HFF-Myc (cell line): ENCODE data around the gene ANKRD27.

Experiments
- DNase-seq: peaks from one replicate; pipeline ENCODE4 v3.0.0-alpha.2; 2011; ENCODE audit warnings: low read depth; ENCODE audit errors: extremely low read depth
- H3K4me3 ChIP-seq: replicated peaks from 2 replicates; pipeline ENCODE4 v1.5.1; 2011; ENCODE audit warnings: low read depth, mild to moderate bottlenecking, control low read depth, low read length
- TF ChIP-seq, protein P1 (sequence below): IDR thresholded peaks from 2 replicates; pipeline ENCODE4 v1.5.1; 2012; ENCODE audit warnings: mild to moderate bottlenecking, low read depth, low read length, control low read depth; ENCODE audit errors: missing control alignments

Gene ANKRD27

DNA sequence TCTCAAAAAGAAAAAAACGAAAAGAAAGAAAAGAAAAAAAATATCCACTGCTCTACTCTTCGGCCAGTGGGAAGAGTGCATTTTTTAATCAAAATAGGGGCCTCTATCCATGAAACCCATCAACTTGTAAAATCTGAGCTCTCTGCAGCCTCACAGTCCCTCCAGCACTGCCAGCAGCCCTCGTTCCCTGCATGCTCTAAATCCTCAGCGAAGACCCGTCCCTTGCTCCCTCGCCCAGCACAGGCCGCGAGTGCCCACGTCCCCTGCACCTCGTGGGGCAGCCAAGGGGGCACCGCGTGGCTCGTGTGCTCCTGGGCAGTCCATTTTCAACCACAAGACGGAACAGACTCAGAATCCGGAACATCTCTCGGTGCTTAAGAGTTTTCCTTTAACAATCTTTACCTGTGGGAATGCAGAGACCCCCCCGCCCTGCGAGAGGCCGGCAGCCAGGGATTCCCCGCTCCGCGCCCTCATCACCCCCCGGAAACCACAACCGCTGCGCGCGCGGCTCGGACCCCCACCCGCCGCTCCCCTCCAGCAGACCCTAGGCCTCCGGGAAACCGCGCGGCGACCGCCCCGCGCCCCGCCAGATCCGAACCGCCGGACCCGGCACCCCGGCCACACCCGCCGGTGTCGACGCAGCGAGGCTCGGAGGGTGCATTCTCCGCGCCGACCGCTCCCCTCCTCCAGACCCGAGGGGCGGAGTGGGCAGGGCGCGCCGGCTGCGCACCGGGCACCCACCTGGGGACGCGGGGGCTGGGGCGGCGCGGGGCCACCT lies 638 bp downstream of the ANKRD27 start:
- peak overlapping the region; percentile 76 for H3K4me3 ChIP-seq
- TF ChIP-seq, protein P1, sequence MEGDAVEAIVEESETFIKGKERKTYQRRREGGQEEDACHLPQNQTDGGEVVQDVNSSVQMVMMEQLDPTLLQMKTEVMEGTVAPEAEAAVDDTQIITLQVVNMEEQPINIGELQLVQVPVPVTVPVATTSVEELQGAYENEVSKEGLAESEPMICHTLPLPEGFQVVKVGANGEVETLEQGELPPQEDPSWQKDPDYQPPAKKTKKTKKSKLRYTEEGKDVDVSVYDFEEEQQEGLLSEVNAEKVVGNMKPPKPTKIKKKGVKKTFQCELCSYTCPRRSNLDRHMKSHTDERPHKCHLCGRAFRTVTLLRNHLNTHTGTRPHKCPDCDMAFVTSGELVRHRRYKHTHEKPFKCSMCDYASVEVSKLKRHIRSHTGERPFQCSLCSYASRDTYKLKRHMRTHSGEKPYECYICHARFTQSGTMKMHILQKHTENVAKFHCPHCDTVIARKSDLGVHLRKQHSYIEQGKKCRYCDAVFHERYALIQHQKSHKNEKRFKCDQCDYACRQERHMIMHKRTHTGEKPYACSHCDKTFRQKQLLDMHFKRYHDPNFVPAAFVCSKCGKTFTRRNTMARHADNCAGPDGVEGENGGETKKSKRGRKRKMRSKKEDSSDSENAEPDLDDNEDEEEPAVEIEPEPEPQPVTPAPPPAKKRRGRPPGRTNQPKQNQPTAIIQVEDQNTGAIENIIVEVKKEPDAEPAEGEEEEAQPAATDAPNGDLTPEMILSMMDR, result no peak
- no peak for DNase-seq

DNA sequence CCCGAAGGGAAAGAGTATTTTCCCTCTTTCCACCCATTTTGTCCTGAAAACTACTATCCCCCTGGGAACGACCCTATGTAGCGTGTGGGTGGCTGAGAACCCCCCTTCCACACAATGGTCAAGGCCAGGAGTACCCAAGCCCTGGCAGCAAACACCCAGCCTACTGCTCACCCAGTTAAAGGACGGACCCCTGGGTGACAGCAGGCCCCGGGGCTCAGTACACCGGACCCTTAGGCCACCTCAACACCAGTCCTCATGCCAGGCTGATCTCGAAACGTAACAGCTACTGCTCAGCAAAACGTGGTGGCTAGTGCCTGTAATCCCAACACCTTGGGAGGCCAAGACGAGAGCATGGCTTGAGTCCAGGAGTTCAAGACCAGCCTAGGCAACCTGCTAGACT lies 1.4 kb downstream of the ANKRD27 start:
- TF ChIP-seq, protein P1, result no peak
- DNase-seq, result no peak
- peak overlapping the region; percentile 76 for H3K4me3 ChIP-seq

DNA sequence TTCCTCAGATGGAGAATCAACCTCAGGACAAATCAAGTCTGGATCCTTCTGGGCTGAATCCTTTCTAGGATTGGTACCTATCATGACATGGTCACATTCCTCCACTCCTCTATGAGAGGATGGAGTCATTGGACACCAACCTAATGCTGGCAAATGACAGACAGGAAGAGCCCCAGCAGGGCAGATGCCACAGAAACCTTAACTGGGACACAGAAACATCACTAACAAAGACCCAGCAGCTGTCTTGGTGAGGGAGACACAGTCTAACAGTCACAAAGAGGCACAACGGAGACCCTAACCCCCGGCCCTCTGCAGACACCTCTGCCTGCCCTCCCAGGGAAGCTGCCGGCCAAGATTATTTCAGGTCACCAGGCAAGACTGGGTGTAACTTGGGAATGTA lies 2.1 kb downstream of the ANKRD27 start:
- TF ChIP-seq, protein P1, result no peak

GRCh38 chr19:32671883-32672593 lies 2.9 kb downstream of the ANKRD27 start:
- DNase-seq, result no peak
- TF ChIP-seq, protein P1, result no peak

More for the DNA sequence above, 2.1 kb downstream of the ANKRD27 start:
- no peak for DNase-seq
- no peak overlapping the region for H3K4me3 ChIP-seq

GRCh38 chr19:32669310-32669709 lies 5.7 kb downstream of the ANKRD27 start:
- DNase-seq, result no peak
- TF ChIP-seq, protein P1, result no peak
- H3K4me3 ChIP-seq, result no peak overlapping the region

More at GRCh38 chr19:32671883-32672593, 2.9 kb downstream of the ANKRD27 start:
- H3K4me3 ChIP-seq, result no peak overlapping the region

DNA sequence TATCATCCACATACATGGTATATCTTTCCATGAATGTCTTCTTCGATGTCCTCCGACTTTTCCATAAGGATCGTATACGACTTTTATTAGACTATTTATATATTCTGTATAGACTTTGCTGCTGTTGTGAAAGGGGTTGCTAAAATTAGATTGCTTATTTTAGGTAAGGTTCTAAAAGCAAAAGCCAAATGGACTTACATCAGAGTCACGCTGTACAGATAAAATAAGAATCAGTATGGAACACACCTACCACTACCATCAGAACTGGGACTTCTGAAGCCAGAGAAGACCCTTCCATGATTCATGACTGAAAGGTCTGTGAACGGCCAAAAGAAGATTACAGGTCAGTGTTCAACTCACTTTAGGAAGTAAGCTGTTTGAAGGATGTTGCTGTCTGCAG lies 8.9 kb downstream of the ANKRD27 start:
- H3K4me3 ChIP-seq, result no peak overlapping the region
- DNase-seq, result no peak
- TF ChIP-seq, protein P1, result no peak
